Loucy (cell line): ENCODE data around the gene LRP10.

Source experiments
- EZH2phosphoT487 ChIP-seq: fragments of 200-600 bp; IDR thresholded peaks from 2 replicates; pipeline ENCODE4 v1.6.1; 2018; ENCODE audit warnings: antibody characterized with exemption, mild to moderate bottlenecking, moderate library complexity, borderline replicate concordance
- TF ChIP-seq, protein P1 (sequence below): fragments of 200-600 bp; sonication (generic); conservative IDR thresholded peaks from 2 replicates; pipeline ENCODE4 v1.5.1; 2014; ENCODE audit warnings: mild to moderate bottlenecking, antibody characterized with exemption, low read length

DNA sequence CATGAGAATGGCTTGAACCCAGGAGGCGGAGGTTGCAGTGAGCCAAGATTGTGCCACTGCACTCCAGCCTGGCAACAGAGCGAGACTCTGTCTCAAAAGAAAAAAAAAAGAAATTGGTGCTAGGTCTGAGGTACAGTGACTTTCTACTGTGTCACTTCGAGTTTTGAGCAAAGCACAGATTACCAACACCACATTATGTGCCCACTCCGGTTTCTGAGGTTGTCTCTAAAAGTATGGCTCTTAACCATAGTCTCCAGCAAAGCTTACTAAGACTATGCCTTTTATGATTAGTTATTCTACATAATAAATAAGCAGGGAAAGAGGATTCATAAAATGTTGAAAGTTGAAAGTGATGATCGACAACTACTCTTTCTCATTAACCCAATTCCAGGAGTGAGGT, 39.4 kb downstream of the LRP10 start:
- TF ChIP-seq, protein P1, sequence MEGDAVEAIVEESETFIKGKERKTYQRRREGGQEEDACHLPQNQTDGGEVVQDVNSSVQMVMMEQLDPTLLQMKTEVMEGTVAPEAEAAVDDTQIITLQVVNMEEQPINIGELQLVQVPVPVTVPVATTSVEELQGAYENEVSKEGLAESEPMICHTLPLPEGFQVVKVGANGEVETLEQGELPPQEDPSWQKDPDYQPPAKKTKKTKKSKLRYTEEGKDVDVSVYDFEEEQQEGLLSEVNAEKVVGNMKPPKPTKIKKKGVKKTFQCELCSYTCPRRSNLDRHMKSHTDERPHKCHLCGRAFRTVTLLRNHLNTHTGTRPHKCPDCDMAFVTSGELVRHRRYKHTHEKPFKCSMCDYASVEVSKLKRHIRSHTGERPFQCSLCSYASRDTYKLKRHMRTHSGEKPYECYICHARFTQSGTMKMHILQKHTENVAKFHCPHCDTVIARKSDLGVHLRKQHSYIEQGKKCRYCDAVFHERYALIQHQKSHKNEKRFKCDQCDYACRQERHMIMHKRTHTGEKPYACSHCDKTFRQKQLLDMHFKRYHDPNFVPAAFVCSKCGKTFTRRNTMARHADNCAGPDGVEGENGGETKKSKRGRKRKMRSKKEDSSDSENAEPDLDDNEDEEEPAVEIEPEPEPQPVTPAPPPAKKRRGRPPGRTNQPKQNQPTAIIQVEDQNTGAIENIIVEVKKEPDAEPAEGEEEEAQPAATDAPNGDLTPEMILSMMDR = no peak
- TF ChIP-seq EZH2phosphoT487 = no peak
